ENCODE data around the gene CYP11A1.

CYP11A1 gene

DNA sequence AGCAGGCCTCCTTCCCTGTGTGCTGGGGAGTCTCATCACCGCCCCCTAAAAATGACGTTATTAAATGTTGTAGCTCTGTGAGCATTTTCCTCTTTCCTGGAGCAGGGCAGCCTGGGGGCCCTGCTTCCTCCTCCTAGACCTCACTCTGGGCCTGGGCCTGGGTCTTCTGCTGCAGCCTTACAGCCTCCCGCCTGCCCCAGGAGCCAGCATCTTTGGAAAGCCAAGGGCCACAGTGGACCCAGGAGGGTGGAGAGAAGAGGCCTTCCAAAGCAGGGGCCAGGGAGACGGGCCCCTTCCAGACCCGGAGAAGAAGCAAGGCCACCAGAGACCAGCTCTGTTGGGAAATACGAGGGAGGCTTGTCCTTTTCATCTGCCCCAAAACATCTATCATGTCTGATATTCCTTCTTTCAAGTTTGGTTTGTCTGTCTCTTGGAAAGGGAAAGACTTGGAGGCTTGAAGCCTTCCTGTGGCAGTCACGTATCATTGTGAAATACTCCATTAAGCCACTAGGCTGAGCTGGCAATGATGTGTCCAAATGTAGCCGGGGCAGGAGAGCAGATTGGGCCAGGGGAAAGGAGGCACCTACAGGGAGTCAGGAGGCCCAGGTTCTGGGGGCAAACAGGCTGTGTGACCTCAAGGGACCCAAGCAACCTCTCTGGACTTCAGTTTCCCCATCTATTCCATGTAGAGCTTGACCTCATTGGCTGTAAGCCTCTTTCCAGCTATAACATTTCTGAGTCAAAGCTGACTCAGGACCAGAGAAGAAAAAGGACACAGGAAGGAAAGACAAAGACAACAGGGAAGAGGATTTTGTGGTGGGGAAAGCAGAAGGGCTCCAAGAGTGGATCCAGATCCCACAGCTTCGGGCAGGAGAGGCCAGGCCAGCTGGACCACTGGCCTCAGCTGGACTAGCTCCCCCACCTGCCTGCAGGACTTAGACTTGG is 31.1 kb downstream of the CYP11A1 start:
- no peak for DNase-seq (ENCODE audit: low spot score)
- Histone ChIP-seq H3K4me3 (no peak overlapping the region), H3K27ac (no peak overlapping the region)
- TF ChIP-seq, protein P1, sequence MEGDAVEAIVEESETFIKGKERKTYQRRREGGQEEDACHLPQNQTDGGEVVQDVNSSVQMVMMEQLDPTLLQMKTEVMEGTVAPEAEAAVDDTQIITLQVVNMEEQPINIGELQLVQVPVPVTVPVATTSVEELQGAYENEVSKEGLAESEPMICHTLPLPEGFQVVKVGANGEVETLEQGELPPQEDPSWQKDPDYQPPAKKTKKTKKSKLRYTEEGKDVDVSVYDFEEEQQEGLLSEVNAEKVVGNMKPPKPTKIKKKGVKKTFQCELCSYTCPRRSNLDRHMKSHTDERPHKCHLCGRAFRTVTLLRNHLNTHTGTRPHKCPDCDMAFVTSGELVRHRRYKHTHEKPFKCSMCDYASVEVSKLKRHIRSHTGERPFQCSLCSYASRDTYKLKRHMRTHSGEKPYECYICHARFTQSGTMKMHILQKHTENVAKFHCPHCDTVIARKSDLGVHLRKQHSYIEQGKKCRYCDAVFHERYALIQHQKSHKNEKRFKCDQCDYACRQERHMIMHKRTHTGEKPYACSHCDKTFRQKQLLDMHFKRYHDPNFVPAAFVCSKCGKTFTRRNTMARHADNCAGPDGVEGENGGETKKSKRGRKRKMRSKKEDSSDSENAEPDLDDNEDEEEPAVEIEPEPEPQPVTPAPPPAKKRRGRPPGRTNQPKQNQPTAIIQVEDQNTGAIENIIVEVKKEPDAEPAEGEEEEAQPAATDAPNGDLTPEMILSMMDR (IDR thresholded peaks at IDR 0.05) = no peak

DNA sequence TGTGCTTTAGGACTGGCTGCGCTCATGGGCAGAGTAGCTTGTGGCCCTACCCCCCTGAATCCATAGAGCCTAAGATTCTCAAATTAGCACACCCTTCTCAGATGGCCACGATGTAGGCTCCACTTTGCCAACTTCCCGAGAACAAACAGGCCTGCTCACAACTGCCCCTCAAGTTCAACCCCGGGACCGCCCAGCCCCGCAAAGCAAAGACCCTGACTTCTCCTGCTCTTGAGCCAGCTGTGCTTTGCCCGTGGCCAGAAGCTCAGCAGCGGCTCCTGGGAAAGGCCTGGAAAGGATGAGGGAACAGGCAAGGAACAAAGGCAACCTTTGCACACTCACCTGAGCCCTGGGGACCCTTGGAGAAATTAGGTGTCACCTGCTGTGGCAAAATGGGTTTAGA is 32.0 kb downstream of the CYP11A1 start:
- no peak for DNase-seq (ENCODE audit: low spot score)
- H3K4me3 ChIP-seq = no peak overlapping the region
- TF ChIP-seq, protein P1 (IDR thresholded peaks at IDR 0.05) = no peak
- no peak overlapping the region for H3K27ac ChIP-seq

DNA sequence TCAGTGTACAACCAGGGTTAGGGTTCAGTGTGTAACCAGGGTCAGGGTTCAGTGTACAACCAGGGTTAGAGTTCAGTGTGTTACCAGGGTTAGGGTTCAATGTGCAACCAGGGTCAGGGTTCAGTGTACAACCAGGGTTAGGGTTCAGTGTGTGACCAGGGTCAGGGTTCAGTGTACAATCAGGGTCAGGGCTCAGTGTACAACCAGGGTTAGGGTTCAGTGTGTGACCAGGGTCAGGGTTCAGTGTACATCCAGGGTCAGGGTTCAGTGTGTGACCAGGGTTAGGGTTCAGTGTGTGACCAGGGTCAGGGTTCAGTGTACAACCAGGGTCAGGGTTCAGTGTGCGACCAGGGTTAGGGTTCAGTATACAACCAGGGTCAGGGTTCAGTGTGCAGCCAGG is 33.3 kb downstream of the CYP11A1 start:
- TF ChIP-seq, protein P1 (IDR thresholded peaks at IDR 0.05) = no peak
- Histone ChIP-seq H3K4me3 (no peak overlapping the region), H3K27ac (no peak overlapping the region)
- no peak for DNase-seq (ENCODE audit: low spot score)

DNA sequence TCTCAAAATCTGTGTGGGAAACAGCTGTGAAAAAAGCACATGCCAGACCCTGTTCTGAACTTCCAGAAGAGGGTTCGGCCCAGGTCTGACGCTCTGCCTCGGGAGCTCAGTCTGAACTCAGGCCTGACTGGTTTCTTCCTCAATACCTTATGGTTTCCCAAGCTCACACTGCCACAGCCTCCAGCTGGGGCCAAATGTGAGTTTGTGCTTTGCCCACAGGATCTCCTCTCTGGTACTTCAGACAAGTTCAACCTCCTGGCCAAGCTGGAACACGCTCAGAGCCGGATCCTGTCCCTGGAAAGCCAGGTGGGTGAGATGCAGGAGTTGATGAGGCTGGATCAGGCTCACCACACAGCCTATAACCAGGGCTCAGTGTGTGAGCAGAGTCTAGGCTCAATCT is 33.8 kb downstream of the CYP11A1 start:
- DNase-seq (ENCODE audit: low spot score) = no peak
- Histone ChIP-seq H3K4me3 (no peak overlapping the region), H3K27ac (no peak overlapping the region)
- TF ChIP-seq, protein P1 (IDR thresholded peaks at IDR 0.05) = no peak

DNA sequence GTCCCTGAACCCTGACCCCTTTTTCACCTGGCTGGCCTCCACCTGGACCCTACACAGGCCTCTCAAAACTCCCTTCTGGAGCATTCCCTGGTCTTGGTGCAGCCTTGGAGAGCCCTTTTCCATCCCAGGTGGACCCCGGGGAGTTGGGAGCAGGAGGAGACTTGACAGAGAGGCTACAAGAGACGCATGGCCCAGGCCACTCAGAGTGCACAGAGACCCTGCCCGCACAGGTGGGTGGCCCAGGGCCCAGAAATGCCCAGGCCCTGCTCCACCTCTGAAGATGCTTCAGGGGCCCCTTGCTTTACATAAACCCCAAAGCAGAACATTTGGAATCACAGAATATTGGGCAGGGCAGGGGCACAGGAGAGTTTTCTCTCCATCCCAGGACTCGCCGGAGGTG is 34.4 kb downstream of the CYP11A1 start:
- TF ChIP-seq, protein P1 (IDR thresholded peaks at IDR 0.05) = no peak
- DNase-seq (ENCODE audit: low spot score) = no peak
- H3K4me3 ChIP-seq = no peak overlapping the region
- no peak overlapping the region for H3K27ac ChIP-seq

DNA sequence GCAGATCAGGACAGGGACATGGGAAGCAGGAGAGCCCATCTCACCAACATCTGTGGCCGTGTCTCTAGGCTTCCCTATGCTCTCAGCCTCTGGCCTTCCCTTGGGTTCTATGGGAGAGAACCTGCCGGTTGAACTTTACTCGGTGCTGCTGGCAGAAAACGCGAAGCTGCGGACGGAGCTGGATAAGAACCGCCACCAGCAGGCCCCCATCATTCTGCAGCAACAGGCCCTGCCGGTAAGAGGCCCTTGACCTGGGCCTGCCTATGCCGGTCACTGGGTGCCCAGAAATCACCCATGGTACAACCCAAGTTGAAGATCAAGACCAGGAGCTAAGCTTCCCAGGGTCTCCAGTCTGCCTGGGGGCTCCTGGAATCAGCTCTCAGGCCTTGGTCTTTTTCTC is 34.8 kb downstream of the CYP11A1 start:
- Histone ChIP-seq H3K4me3 (no peak overlapping the region), H3K27ac (no peak overlapping the region)
- DNase-seq (ENCODE audit: low spot score) = no peak
- TF ChIP-seq, protein P1 (IDR thresholded peaks at IDR 0.05) = no peak

DNA sequence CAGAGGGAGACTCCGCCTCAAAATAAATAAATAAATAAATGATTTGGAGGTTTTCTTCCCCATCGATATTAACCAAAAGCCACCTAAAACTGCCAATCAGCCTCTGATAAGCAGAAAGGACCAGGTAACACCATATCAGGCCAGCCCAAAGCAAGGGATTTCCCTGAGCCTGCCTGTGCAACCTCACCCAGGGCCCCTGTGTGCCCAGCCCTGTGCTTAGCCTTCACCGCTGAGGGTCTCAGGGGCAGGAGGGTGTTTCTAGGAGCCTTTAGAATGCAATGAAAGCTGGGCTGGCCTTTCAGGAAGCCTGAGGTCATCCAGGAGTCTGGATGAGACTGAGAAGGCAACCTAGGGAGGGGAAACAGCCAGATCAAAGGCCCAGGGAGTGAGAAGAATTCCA is 35.4 kb downstream of the CYP11A1 start:
- DNase-seq (ENCODE audit: low spot score) = no peak
- no peak overlapping the region for H3K4me3 ChIP-seq
- TF ChIP-seq, protein P1 (IDR thresholded peaks at IDR 0.05) = no peak
- no peak overlapping the region for H3K27ac ChIP-seq

Data from coronary artery (tissue), 2 donors.